ENCODE results near the gene FCHSD2.

Gene FCHSD2

DNA sequence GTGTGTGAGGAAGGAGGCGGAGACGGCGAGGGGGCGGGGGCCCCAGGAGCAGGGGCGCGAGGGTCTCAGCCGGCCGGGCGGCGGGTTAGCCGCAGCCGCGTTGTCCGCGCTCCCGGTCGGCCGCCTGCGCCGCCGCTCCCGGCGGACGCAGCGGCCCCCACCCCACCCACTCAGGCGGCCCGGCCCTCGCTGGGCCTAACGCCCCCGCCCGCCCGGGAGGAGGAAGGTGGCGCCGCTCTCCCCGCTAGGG lies at the start of gene FCHSD2:
FCHSD2 (minus strand) TSS at position 191 of the 250 bp plus-strand sequence. CDS start 441 bp downstream, outside the sequence.
- DNase-seq: no peak

GRCh38 chr11:73191151-73191550 lies 49.0 kb upstream of the FCHSD2 start:
- DNase-seq: no peak

- no peak for DNase-seq
Measured at GRCh38 chr11:73190557-73190885, 48.4 kb upstream of the FCHSD2 start.

DNA sequence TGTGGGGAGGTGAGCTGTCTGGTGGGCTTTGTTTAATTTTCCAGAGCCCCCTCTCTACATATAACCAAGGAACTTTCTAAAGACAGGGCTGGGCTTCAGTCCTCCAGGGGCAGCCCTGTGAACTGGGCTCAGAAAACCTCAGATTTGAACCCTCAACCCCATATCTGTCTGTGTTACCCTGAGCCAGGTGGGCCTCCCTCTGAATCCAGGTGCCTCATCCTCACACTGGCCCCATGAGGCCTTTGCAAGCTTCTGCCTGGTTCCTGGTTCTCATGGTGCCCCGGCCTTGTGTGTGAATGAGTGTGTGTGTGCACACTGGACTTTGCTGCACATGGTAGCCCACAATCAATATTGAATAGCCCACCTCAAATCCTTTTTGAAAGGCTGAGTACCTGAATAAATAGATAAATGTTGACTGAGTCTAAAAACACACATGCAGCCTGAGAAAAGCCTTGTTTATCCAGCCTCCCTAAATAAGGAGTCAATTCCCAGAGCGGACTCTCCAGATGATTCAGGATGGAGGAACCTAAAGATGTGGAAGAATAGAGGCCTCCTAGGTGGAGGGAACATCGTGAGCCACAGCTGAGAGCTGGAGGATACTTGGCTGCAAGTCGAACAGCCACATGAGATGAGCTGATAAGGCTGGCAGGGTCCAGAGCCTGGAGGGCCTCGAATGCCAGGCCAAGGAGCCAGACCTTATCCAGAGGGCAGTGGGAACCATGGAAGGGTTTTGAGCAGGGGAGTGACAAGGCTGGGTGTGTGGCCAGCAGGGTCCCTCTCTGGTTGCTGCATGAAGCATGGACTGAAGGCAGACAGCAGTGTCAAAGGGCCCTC lies 47.8 kb upstream of the FCHSD2 start:
- DNase-seq: no peak

- no peak for DNase-seq
Measured at GRCh38 chr11:73189315-73189714, 47.2 kb upstream of the FCHSD2 start.

DNA sequence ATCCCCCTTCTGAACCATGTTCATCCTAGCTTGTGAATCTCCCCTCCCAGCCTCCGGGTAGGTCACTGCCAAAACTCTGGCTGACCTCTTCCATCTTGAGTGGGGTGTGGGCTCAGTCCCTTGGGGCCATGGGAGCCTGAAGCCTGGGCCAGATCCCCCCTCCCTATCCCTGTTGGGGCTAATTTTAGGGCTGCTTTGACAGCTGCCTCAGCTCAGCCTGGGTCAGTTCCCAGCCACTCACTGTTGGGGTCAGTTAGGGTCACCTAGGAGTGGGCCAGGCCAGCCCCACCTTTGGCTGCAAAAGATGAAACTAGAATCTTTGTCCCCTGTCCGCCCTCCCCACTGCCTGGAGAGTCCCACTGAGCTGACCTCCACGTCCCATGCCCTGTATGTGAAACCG lies 46.2 kb upstream of the FCHSD2 start:
- no peak for DNase-seq

- DNase-seq: no peak
Measured at GRCh38 chr11:73187854-73188253, 45.7 kb upstream of the FCHSD2 start.

DNA sequence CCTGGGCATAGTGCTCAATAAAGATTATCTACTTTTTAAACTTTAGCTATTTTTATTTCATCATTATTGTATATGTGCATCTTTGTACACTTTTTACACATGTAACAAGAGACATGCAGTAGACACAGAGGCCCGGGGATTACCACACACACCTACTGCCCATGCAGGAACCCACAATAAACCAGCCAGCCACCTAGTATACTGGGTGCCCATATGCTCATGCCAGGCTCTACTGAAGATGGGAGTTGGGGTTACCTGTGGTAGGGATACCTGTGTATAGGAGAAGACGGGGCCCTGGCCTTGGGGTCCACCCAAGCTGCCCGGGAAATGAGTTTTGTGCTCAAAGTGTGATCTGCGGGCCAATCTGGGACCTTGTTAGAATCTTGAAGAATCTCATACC lies 44.8 kb upstream of the FCHSD2 start:
- no peak for DNase-seq

GRCh38 chr11:73186294-73186850 lies 44.3 kb upstream of the FCHSD2 start:
- DNase-seq: no peak

DNA sequence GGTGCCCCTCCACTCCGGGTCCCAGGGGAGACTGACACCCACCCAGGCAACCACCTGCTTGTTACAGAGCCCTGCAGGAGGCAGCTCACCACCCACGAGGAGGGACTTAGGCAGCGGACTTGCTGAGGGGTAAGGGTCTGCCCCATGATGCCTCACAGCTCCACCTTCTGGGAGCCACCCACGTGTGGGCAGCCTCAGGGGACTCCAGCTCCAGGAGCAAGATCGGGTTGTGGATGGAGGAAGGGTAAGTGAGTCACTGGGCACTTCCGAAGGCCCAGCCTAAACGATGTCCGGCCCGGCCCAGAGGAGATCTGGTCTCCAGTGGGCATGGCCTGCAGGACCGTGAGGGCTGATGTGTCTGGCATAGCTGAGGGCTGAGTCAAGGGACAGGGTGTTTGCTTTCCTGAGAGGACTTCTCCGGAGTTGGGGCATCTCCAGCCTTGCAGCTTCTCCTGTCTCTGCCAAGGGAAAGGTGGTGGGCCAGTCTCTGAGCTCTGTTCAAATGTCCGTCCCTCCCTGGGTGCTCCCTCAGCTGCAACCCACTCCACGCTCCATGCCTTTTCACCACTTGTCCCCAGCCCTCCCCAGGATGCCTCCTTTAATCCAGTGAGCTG lies 43.7 kb upstream of the FCHSD2 start:
- DNase-seq: no peak

- peak; percentile 52 for DNase-seq
Measured at GRCh38 chr11:73184953-73185671, 43.0 kb upstream of the FCHSD2 start.

- no peak for DNase-seq
Measured at GRCh38 chr11:73182824-73183321, 40.8 kb upstream of the FCHSD2 start.

GRCh38 chr11:73178681-73179080 lies 36.6 kb upstream of the FCHSD2 start:
- DNase-seq: no peak

- peak; percentile 86 for DNase-seq
Measured at GRCh38 chr11:73177778-73178539, 35.8 kb upstream of the FCHSD2 start.

- DNase-seq: no peak
Measured at GRCh38 chr11:73177380-73177777, 35.3 kb upstream of the FCHSD2 start.

GRCh38 chr11:73176874-73177155 lies 34.7 kb upstream of the FCHSD2 start:
- no peak for DNase-seq

DNA sequence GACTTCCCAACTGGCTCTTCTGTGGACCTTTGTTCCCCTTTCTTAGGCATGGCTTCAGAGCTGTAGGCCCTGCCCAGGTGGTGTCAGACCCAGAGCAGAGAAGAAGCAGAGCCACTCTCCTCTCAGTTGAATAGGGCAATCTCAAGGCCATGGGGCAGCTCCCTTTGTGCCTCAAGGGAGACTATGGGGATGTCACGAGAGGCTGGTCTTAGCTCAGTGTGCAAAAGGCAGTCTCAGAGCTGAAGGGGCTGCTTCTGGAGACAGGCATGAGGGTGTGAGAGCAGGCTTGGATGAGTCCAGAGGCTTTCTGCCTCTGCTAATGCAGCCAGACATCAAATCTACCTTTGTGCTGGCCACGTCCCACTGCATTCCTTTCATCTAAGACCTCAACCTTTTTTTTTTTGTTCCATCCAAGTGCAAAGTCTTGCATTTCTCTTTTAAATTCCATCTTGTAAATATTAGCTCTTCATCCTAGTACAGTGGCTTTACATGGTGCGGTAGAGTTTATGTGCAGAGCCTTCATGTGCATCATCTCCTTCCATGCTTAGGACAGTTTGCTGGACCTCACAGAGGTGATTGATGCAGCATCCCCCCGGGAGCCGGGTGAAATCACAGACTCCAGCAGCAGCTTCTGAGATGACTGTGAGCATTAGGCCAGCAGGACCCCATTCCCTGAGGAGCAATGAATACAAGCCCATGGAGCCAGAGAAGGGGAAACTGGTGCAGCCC lies 34.2 kb upstream of the FCHSD2 start:
- no peak for DNase-seq

GRCh38 chr11:73175551-73176144 lies 33.5 kb upstream of the FCHSD2 start:
- DNase-seq: no peak

DNA sequence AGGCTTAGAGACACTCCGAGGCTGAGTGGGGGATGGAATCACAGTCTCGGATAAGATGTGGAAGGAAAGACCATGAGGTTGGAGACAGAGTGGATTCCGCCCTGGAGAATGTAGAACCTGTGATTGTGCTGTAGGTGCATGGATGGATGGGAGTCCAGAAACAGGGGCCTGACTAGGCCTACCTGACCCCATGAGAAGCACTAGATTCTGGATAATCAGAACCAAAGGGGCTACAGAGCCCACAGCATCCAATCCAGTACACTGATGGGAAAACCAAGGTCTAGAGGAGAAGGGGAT lies 32.3 kb upstream of the FCHSD2 start:
- no peak for DNase-seq

DNA sequence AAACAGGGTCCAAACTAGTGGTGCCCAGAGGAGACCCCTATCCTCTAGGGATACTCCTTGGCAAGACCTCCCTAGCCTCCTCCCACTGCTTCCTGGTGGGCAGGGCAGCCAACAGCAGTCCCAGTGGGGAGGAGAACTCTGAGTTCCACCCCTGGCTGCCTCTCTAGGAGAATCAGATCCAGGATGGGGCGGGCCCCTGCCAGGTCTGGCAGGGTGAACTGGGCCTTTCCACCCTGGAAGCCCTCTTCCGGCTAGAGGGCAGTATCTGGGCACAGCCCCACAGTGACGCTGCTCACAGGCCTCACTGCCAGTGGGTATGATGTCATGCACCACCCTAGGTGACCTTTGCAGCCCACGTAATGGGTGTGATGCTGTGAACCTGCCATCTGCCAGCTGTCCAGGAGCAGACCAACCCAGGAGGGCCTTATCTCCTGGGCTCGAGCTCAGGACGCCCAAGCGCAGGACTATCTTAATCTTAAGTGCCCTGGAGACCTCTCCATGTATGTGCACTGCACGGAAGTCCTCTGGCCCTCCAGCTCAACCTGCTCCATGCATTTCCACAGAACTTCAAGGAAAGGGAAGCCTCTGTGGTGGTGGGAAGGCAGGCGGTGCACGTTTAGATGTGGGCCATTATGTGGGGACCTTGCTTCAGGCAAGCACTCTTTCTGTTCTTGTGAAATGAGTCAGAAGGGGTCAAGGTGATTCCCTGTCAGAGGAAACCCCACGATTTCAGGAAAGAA lies 31.8 kb upstream of the FCHSD2 start:
- DNase-seq: no peak

- DNase-seq: no peak
Measured at GRCh38 chr11:73172992-73173656, 31.0 kb upstream of the FCHSD2 start.

All from CD4-positive, alpha-beta T cell treated with Interleukin-17A for 4 hours (primary cell).